ENCODE measurements around the gene ARID4A. TPM values are rescaled to one million over a fixed set of nuclear protein-coding genes. Genes with fewer than 3 reads are reported as not detected.

ARID4A gene
- total and polyA plus RNA-seq, 2 of the 13 experiments (the other 11 are each of a cell fraction or from before 2014, with no cell fraction given), result 7.2 to 9.7 TPM

DNA sequence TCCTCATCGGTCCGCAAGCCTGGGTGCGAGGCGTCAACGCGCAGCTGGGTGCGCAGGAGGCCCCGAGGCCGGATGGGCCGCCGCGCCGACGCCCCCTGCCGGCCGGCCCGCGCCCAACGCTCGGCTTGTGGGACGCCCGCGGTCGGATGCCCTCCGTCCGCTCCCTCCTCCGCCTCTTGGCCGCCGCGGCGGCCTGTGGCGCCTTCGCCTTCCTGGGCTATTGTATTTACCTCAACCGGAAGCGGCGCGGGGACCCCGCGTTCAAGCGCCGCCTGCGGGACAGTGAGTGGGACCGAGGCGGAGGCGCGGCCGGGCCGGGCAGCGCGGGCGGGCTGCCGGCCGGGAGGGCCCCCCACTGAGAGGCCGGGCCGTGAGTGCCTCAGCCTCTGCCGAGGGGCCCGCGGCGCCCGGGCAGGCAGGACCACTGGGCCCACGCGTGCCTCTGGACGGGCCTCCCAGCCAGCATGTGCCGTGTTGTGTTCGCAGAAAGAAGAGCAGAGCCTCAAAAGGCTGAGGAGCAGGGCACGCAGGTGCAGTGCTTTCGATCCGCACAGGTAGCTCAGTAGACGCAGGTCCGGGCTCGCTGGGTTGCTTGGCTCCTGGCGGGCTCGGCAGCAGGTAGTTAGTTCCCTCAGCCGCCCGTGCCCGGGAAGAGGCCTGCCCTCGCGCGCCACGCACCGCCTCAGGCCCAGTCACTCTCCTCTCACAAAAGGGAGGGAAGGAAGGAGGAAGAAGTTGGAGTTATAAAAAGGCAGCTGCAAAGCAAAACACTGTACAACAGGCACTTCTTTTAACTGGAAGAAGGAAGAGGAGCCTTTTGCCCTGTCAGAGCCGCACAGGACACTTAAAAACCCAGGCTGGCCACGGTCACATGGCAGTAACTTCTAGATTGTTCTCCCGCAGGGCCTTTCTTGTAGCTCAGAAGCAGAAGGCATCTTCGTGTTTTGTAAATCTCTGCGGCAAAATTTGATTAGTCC, 97.7 kb downstream of the ARID4A start, which contains the start of gene TOMM20L (continued):
- TF ChIP-seq ZNF281 (CRISPR knock-in tag; IDR thresholded peaks at IDR 0.05; ENCODE audit: borderline replicate concordance) (0 out of 2 replicates have a peak, but pooled peaks have one; percentile 7), SMYD3 (CRISPR knock-in tag; IDR thresholded peaks at IDR 0.05) (no peak), NCOR1 (IDR thresholded peaks at IDR 0.05; ENCODE audit: borderline replicate concordance, low read length) (no peak), ATF2 (CRISPR knock-in tag; IDR thresholded peaks at IDR 0.05) (no peak), SKI (IDR thresholded peaks at IDR 0.05; ENCODE audit: partially characterized antibody) (no peak), ZNF232 (CRISPR knock-in tag; IDR thresholded peaks at IDR 0.05; ENCODE audit: borderline replicate concordance) (peak; percentile 38; the same call in 1 of the 2 replicates), NR1H2 (CRISPR knock-in tag; IDR thresholded peaks at IDR 0.05; ENCODE audit: borderline replicate concordance, low read depth) (no peak), SNAPC2 (CRISPR knock-in tag; IDR thresholded peaks at IDR 0.05) (no peak), BORCS8-MEF2B (CRISPR knock-in tag; IDR thresholded peaks at IDR 0.05) (0 out of 2 replicates have a peak, but pooled peaks have one; percentile 4), HOXD1 (CRISPR knock-in tag; IDR thresholded peaks at IDR 0.05) (no peak), NR2C2 (CRISPR knock-in tag; IDR thresholded peaks at IDR 0.05; ENCODE audit: borderline replicate concordance) (peak; percentile 44; the same call in 1 of the 2 replicates), ZNF335 (CRISPR knock-in tag; IDR thresholded peaks at IDR 0.05) (no peak), KAT8 (CRISPR knock-in tag; IDR thresholded peaks at IDR 0.05) (0 out of 2 replicates have a peak, but pooled peaks have one; percentile 3), AKAP8 (CRISPR knock-in tag; IDR thresholded peaks at IDR 0.05) (0 out of 2 replicates have a peak, but pooled peaks have one; percentile 80), ISX (CRISPR knock-in tag; conservative IDR thresholded peaks at IDR 0.05) (no peak), ZNF720 (CRISPR knock-in tag; IDR thresholded peaks at IDR 0.05) (no peak), KDM4B (CRISPR knock-in tag; IDR thresholded peaks at IDR 0.05) (0 out of 2 replicates have a peak, but pooled peaks have one; percentile 44), NAIF1 (CRISPR knock-in tag; IDR thresholded peaks at IDR 0.05; ENCODE audit: borderline replicate concordance) (no peak), PRMT3 (CRISPR knock-in tag; IDR thresholded peaks at IDR 0.05; ENCODE audit: borderline replicate concordance, low read depth) (peak; percentile 82; the same call in 1 of the 2 replicates)
- TF ChIP-seq, protein P1, sequence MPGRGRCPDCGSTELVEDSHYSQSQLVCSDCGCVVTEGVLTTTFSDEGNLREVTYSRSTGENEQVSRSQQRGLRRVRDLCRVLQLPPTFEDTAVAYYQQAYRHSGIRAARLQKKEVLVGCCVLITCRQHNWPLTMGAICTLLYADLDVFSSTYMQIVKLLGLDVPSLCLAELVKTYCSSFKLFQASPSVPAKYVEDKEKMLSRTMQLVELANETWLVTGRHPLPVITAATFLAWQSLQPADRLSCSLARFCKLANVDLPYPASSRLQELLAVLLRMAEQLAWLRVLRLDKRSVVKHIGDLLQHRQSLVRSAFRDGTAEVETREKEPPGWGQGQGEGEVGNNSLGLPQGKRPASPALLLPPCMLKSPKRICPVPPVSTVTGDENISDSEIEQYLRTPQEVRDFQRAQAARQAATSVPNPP (CRISPR knock-in tag; IDR thresholded peaks at IDR 0.05), result peak; percentile 20; the same call in 1 of the 2 replicates
- TF ChIP-seq, protein P2, sequence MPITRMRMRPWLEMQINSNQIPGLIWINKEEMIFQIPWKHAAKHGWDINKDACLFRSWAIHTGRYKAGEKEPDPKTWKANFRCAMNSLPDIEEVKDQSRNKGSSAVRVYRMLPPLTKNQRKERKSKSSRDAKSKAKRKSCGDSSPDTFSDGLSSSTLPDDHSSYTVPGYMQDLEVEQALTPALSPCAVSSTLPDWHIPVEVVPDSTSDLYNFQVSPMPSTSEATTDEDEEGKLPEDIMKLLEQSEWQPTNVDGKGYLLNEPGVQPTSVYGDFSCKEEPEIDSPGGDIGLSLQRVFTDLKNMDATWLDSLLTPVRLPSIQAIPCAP (CRISPR knock-in tag; IDR thresholded peaks at IDR 0.05; ENCODE audit: low read depth), result 0 out of 2 replicates have a peak, but pooled peaks have one; percentile 31

Measured in HepG2 (cell line).